GM12878 (cell line): ENCODE results near the gene NUP62. TPM values are rescaled to one million over a fixed set of nuclear protein-coding genes. Genes with fewer than 3 reads are reported as not detected.
A peak's percentile ranks its signal among the peaks of the same experiment; 100 is the strongest.

Experiments used
- ATAC-seq: fragments of 200-7000 bp; cut with Tn5 transposase; 3 replicates; pipeline ENCODE4 v1.9.1; 2020; ENCODE audit warnings: mild to moderate bottlenecking, moderate library complexity
- BruUV-seq: library from RNA; stranded (reverse); fragments of 400-500 nt; replicated peaks from 2 replicates; lab custom pipeline; 2021; lab: Mats Ljungman, UMichigan
- CTCF ChIA-PET: fragments of 300-600 bp; sonication (Branson Sonifier 250); formaldehyde crosslinking; extraction: SDS; loops from one replicate; lab custom pipeline; 2021; ENCODE audit warnings: inconsistent platforms; lab: Yijun Ruan, JAX
- POLR2A ChIA-PET: fragments of 350-600 bp; formaldehyde crosslinking; extraction: SDS; loops from one replicate; lab custom pipeline; 2021; ENCODE audit warnings: inconsistent platforms; lab: Charles Lee
- RAD21 ChIA-PET: fragments of 300-600 bp; sonication (Branson Sonifier 250); formaldehyde crosslinking; loops from one replicate; lab custom pipeline; 2023; ENCODE audit warnings: antibody characterized with exemption; ENCODE audit not compliant: unreplicated experiment; lab: Charles Lee
- SMC1A ChIA-PET: fragments of 300-600 bp; sonication (Branson Sonifier 250); formaldehyde crosslinking; loops from one replicate; lab custom pipeline; 2023; ENCODE audit not compliant: unreplicated experiment, uncharacterized antibody; lab: Charles Lee
- DNase-seq: peaks from one replicate; pipeline ENCODE4 v3.0.0-alpha.2; 2011; ENCODE audit warnings: low read depth, low spot score
- FAIRE-seq: peaks from 3 replicates; lab custom pipeline; 2011; peaks lifted over from hg19 to GRCh38; lab: Jason Lieb, UNC
- H2AFZ ChIP-seq: 2 replicates; pipeline ENCODE4 v1.6.0; 2011; ENCODE audit warnings: low read depth, low read length, control low read depth; ENCODE audit not compliant: control insufficient read depth
- H3K27ac ChIP-seq: 2 replicates; pipeline ENCODE4 v1.5.1; 2011; ENCODE audit warnings: control low read depth; ENCODE audit not compliant: control insufficient read depth, insufficient read depth
- H3K27me3 ChIP-seq, 2 experiments: replicated peaks in 1 of 2; 2 replicates each; pipeline versions ENCODE4 v1.6.0 to v1.6.1; 2011; ENCODE audit warnings: low read length in 1 of 2; ENCODE audit not compliant: control insufficient read depth in 2 of 2, insufficient read depth in 2 of 2
- H3K36me3 ChIP-seq, 2 experiments: 2 replicates each; pipeline ENCODE4 v1.5.1; 2011; ENCODE audit warnings: low read length in 1 of 2; ENCODE audit not compliant: control insufficient read depth in 2 of 2, insufficient read depth in 2 of 2
- H3K4me1 ChIP-seq: 2 replicates; pipeline ENCODE4 v1.6.1; 2011; ENCODE audit warnings: mild to moderate bottlenecking, low read length, moderate library complexity, mixed read lengths; ENCODE audit not compliant: control insufficient read depth, insufficient read depth
- H3K4me2 ChIP-seq: 2 replicates; pipeline ENCODE4 v1.6.0; 2011; ENCODE audit warnings: control low read depth; ENCODE audit not compliant: control insufficient read depth, insufficient read depth
- H3K4me3 ChIP-seq: fragments of 200-600 bp; sonication (generic); 2 replicates; pipeline ENCODE4 v1.5.1; 2016
- H3K79me2 ChIP-seq: 2 replicates; pipeline ENCODE4 v1.6.0; 2011; ENCODE audit warnings: low read length; ENCODE audit not compliant: control insufficient read depth, insufficient read depth
- H3K9ac ChIP-seq: 2 replicates; pipeline ENCODE4 v1.8.0; 2011; ENCODE audit warnings: low read length, control low read depth, mixed read lengths; ENCODE audit not compliant: control insufficient read depth, insufficient read depth
- H3K9me3 ChIP-seq: replicated peaks from 3 replicates; pipeline ENCODE4 v1.5.1; 2011; ENCODE audit warnings: mild to moderate bottlenecking, low read length; ENCODE audit not compliant: control insufficient read depth, insufficient read depth
- H4K20me1 ChIP-seq: 2 replicates; pipeline ENCODE4 v1.6.0; 2011; ENCODE audit not compliant: control insufficient read depth, insufficient read depth
- CBX3 ChIP-seq: fragments of 200-600 bp; sonication (generic); IDR thresholded peaks from 2 replicates; pipeline ENCODE4 v1.6.1; 2016; ENCODE audit warnings: low read depth, borderline replicate concordance
- CHD1 ChIP-seq: IDR thresholded peaks from 2 replicates; pipeline ENCODE4 v1.6.1; 2012; ENCODE audit warnings: low read depth, low read length, improper control_type of control experiment
- EGR1 ChIP-seq, 2 experiments: IDR thresholded peaks; 1 replicate in 1 of 2; 2 replicates in 1 of 2; pipeline ENCODE4 v1.6.1; 2011 to 2012; ENCODE audit warnings: low read depth in 2 of 2, low read length in 2 of 2, borderline replicate concordance in 1 of 2, mild to moderate bottlenecking in 1 of 2, moderate library complexity in 1 of 2
- MYC ChIP-seq: IDR thresholded peaks from 2 replicates; pipeline ENCODE4 v1.6.1; 2011; ENCODE audit warnings: mild to moderate bottlenecking, low read length, moderate library complexity, inconsistent platforms; ENCODE audit not compliant: insufficient read depth, insufficient replicate concordance, insufficient read length, severe bottlenecking
- NFYB ChIP-seq: IDR thresholded peaks from 2 replicates; pipeline ENCODE4 v1.6.1; 2011; ENCODE audit warnings: low read depth, mild to moderate bottlenecking, low read length, improper control_type of control experiment, moderate library complexity; ENCODE audit not compliant: insufficient read depth
- POLR2AphosphoS2 ChIP-seq: IDR thresholded peaks from 2 replicates; pipeline ENCODE4 v1.6.1; 2011; ENCODE audit warnings: low read depth, mild to moderate bottlenecking, low read length, improper control_type of control experiment, moderate library complexity
- RBBP5 ChIP-seq: fragments of 200-600 bp; sonication (generic); conservative IDR thresholded peaks from 2 replicates; pipeline ENCODE4 v1.6.1; 2016
- SMARCA5 ChIP-seq: fragments of 450-650 bp; IDR thresholded peaks from 2 replicates; pipeline ENCODE4 v1.6.1; 2017; ENCODE audit warnings: mild to moderate bottlenecking
- ZNF207 ChIP-seq: fragments of 450-650 bp; IDR thresholded peaks from 2 replicates; pipeline ENCODE4 v1.6.1; 2014; ENCODE audit warnings: antibody characterized with exemption, mild to moderate bottlenecking, borderline replicate concordance
- WGBS: methylation state at CpG from one replicate; pipeline ENCODE4 v1.1.6; 2016; ENCODE audit warnings: low lambda C conversion rate; ENCODE audit not compliant: insufficient replicate concordance, insufficient coverage; ENCODE audit errors: missing lambda C conversion rate; 5-methylcytosine and 5-hydroxymethylcytosine counted together
- in situ Hi-C: fragments of 300-500 bp; cut with MboI; formaldehyde crosslinking; loops from 9 replicates; pipeline ENCODE4 v1.14.3; 2018; ENCODE audit warnings: mixed read lengths
- intact Hi-C: fragments of 100-400 bp; cut with micrococcal nuclease; formaldehyde crosslinking; loops from one replicate; pipeline ENCODE4 v1.14.2; 2022; ENCODE audit not compliant: unreplicated experiment
- polyA plus RNA-seq, 11 experiments: library from polyadenylated mRNA; depleted of rRNA in 4 of 11; unstranded in 6 of 11; stranded (reverse) in 5 of 11; fragments of >200 nt; fragmentation: Nextera tagmentation in 4 of 11; fragmentation: Illumina TruSeq in 1 of 11; extraction: Ambion mirVana in 4 of 11; extraction: Trizol in 1 of 11; gene quantifications; 1 replicate in 1 of 11; 2 replicates in 10 of 11; pipeline versions ENCODE4 v1.2.1 to v1.2.3, GENCODE V29; 2011 to 2016; ENCODE audit warnings: inconsistent platforms in 2 of 11, missing spikeins in 2 of 11, low read depth in 1 of 11
- total RNA-seq, 4 experiments: library from RNA; depleted of rRNA in 3 of 4; stranded (reverse); fragments of >200 nt in 3 of 4; fragmentation: Illumina TruSeq in 1 of 4; extraction: Trizol in 1 of 4; gene quantifications; 2 replicates each; pipeline versions ENCODE4 v1.2.1 to v1.2.3, GENCODE V29; 2013 to 2021
- TF ChIP-seq, protein P1 (sequence below): fragments of 450-650 bp; IDR thresholded peaks from 2 replicates; pipeline ENCODE4 v1.6.1; 2017; ENCODE audit warnings: mild to moderate bottlenecking, moderate library complexity
- TF ChIP-seq, protein P2 (sequence below): fragments of 150-350 bp; IDR thresholded peaks from 2 replicates; pipeline ENCODE4 v1.6.1; 2016; ENCODE audit warnings: low read depth, low read length

The NUP62 gene
- total and polyA plus RNA-seq, 10 of the 15 experiments (the other 5 are each of a cell fraction or from before 2014, with no cell fraction given): 19.5 to 110 (median 66.9) TPM

DNA sequence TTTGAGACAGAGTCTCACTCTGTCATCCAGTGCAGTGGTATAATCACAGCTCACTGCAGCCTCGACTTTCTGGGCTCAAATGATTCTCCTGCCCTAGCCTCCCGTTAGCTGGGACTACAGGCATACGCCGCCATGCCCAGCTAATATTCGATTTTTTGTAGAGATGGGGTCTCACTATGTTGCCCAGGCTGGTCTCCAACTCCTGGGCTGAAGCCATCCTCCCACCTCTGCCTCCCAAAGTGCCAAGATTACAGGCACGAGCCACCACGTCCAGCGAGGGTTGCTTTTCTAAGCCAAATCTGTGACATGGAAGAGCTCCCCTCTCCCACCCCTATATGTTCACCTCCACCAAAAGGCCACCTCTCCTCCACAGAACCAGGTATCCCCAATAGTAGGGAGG, 11.2 kb downstream of the NUP62 start:
- Histone ChIP-seq H3K9ac (no peak overlapping the region), H3K27me3 (no peaks in the 10 kb centered on the region), H3K79me2 (peaks cover 78% of the 10 kb centered on the region), H3K4me3 (no peak overlapping the region), H2AFZ (no peak overlapping the region), H3K36me3 (peaks cover 31 to 39% of the 10 kb centered on the region in 2 experiments), H3K27ac (0 out of 2 replicates have a peak overlapping the region, but pooled peaks have one; percentile 67), H3K4me2 (no peak overlapping the region), H4K20me1 (no peaks in the 10 kb centered on the region; the same call in 1 of the 2 replicates), H3K4me1 (peaks cover 42% of the 10 kb centered on the region), H3K9me3 (no peaks in the 10 kb centered on the region; the same call in 2 of the 3 replicates)
- 90% methylated on average over 8 of the region's 8 CpGs for WGBS
- BruUV-seq: no TSS peak
- no peak for FAIRE-seq
- POLR2A ChIA-PET: interaction anchor here (1.4 to 2.8 kb wide), 4 partner anchors 10 to 23 kb away, joined by 10 to 19 read pairs (median 16); partner anchors contain the start of genes ATF5, IL4I1 and NUP62
- TF ChIP-seq NFYB: no peak
- TF ChIP-seq SMARCA5: no peak
- no peak for TF ChIP-seq CHD1
- TF ChIP-seq, protein P1, sequence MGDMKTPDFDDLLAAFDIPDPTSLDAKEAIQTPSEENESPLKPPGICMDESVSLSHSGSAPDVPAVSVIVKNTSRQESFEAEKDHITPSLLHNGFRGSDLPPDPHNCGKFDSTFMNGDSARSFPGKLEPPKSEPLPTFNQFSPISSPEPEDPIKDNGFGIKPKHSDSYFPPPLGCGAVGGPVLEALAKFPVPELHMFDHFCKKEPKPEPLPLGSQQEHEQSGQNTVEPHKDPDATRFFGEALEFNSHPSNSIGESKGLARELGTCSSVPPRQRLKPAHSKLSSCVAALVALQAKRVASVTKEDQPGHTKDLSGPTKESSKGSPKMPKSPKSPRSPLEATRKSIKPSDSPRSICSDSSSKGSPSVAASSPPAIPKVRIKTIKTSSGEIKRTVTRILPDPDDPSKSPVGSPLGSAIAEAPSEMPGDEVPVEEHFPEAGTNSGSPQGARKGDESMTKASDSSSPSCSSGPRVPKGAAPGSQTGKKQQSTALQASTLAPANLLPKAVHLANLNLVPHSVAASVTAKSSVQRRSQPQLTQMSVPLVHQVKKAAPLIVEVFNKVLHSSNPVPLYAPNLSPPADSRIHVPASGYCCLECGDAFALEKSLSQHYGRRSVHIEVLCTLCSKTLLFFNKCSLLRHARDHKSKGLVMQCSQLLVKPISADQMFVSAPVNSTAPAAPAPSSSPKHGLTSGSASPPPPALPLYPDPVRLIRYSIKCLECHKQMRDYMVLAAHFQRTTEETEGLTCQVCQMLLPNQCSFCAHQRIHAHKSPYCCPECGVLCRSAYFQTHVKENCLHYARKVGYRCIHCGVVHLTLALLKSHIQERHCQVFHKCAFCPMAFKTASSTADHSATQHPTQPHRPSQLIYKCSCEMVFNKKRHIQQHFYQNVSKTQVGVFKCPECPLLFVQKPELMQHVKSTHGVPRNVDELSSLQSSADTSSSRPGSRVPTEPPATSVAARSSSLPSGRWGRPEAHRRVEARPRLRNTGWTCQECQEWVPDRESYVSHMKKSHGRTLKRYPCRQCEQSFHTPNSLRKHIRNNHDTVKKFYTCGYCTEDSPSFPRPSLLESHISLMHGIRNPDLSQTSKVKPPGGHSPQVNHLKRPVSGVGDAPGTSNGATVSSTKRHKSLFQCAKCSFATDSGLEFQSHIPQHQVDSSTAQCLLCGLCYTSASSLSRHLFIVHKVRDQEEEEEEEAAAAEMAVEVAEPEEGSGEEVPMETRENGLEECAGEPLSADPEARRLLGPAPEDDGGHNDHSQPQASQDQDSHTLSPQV: no peak
- no peak for TF ChIP-seq MYC
- TF ChIP-seq ZNF207: no peak
- TF ChIP-seq, protein P2, sequence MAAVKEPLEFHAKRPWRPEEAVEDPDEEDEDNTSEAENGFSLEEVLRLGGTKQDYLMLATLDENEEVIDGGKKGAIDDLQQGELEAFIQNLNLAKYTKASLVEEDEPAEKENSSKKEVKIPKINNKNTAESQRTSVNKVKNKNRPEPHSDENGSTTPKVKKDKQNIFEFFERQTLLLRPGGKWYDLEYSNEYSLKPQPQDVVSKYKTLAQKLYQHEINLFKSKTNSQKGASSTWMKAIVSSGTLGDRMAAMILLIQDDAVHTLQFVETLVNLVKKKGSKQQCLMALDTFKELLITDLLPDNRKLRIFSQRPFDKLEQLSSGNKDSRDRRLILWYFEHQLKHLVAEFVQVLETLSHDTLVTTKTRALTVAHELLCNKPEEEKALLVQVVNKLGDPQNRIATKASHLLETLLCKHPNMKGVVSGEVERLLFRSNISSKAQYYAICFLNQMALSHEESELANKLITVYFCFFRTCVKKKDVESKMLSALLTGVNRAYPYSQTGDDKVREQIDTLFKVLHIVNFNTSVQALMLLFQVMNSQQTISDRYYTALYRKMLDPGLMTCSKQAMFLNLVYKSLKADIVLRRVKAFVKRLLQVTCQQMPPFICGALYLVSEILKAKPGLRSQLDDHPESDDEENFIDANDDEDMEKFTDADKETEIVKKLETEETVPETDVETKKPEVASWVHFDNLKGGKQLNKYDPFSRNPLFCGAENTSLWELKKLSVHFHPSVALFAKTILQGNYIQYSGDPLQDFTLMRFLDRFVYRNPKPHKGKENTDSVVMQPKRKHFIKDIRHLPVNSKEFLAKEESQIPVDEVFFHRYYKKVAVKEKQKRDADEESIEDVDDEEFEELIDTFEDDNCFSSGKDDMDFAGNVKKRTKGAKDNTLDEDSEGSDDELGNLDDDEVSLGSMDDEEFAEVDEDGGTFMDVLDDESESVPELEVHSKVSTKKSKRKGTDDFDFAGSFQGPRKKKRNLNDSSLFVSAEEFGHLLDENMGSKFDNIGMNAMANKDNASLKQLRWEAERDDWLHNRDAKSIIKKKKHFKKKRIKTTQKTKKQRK: no peak
- TF ChIP-seq CBX3: no peak
- no peak for TF ChIP-seq RBBP5
- TF ChIP-seq EGR1 (IDR thresholded peaks at IDR 0.05; ENCODE audit: borderline replicate concordance in 1 of 2, low read depth in 2 of 2, low read length in 2 of 2): no peak
- TF ChIP-seq POLR2AphosphoS2: no peak
- no peak for ATAC-seq
- in situ Hi-C loops: no loop called here
- intact Hi-C loops: no loop called here
- SMC1A ChIA-PET: interaction anchor here (1.1 to 3.7 kb wide), 4 partner anchors 9 to 33 kb away, joined by 3 to 20 read pairs (median 5); partner anchors contain the start of genes ATF5 and NUP62
- RAD21 ChIA-PET: interaction anchor here (0.8 to 2.0 kb wide), 3 partner anchors 10 to 25 kb away, joined by 3 to 11 read pairs (median 3); partner anchors contain the start of genes ATF5 and NUP62
- CTCF ChIA-PET: interaction anchor here (0.6 to 3.7 kb wide), 5 partner anchors 10 to 48 kb away, joined by 3 to 19 read pairs (median 5); partner anchors contain the start of gene ATF5
- DNase-seq: no peak
